Astrocyte (in vitro differentiated cells and primary cell): ENCODE results near the gene LRMDA.

ENCODE experiments used
- CTCF ChIP-seq: IDR thresholded peaks from 2 replicates; pipeline ENCODE4 v1.5.1; 2011; ENCODE audit warnings: low read depth, mild to moderate bottlenecking, inconsistent platforms, low read length, moderate library complexity; ENCODE audit not compliant: insufficient read depth
- EZH2 ChIP-seq: IDR thresholded peaks from 2 replicates; pipeline ENCODE4 v1.6.1; 2012; ENCODE audit warnings: mild to moderate bottlenecking, low read length, inconsistent platforms; ENCODE audit not compliant: insufficient read depth

- TF ChIP-seq EZH2, result no peak
- no peak for TF ChIP-seq CTCF
Observed at GRCh38 chr10:75476569-75476968, 45.1 kb downstream of the LRMDA start.
